NCI-H2029 treated with DMSO at 0.1 percent for 48 hours (cell line): ENCODE results near the gene EPN2.

Experiments used
- DNase-seq: peaks from one replicate; lab custom pipeline; 2025; lab: John Stamatoyannopoulos, UW

The EPN2 gene

GRCh38 chr17:19294443-19294842 is 57.3 kb downstream of the EPN2 start:
- no peak for DNase-seq

- no peak for DNase-seq
These were observed 58.4 kb downstream of the EPN2 start for GRCh38 chr17:19295473-19296135.

DNA sequence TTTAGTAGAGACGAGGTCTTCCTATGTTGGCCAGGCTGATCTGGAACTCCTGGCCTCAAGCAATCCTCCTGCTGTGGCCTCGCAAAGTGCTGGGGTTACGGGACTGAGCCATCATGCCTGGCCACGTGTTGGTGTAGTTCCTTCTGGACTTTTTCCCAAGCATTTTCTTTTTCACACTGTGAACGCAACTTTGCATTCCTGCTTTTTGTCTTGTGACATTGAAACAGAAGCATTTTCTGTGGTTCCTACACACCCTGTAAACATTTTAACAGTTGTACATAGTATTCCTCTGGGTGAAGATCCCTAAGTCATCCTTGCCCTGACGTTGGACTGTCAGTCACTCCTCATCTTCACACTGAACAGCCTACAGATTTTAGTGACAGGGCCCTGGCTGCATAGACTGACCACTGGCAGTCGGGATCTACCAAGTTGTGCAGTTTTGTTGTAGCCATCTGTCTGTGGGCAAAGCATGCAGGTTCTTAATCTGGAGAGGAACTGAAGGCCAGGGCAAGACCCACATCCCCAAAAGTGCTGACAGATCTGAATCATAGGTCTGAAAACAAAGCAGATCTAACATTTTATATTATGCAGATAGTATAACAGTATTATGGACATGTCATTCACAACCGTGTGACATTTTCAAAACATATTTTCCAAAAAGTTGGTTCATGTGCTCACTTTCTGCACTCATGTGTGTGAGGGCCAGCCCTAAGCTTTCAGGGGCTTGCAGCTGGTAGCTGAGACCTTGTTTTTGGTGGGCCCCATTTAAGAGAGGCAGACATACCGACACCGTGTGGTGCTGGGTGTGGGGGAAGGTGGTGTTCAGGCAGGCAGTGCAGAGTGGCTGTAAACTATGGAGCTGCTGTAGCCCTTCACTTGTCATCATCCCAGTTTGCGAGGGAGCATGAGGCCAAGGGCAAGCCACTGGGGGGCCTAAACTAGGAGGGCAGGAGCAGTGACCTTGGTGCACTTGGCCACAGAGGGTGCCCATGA is 59.9 kb downstream of the EPN2 start:
- DNase-seq, result no peak

DNA sequence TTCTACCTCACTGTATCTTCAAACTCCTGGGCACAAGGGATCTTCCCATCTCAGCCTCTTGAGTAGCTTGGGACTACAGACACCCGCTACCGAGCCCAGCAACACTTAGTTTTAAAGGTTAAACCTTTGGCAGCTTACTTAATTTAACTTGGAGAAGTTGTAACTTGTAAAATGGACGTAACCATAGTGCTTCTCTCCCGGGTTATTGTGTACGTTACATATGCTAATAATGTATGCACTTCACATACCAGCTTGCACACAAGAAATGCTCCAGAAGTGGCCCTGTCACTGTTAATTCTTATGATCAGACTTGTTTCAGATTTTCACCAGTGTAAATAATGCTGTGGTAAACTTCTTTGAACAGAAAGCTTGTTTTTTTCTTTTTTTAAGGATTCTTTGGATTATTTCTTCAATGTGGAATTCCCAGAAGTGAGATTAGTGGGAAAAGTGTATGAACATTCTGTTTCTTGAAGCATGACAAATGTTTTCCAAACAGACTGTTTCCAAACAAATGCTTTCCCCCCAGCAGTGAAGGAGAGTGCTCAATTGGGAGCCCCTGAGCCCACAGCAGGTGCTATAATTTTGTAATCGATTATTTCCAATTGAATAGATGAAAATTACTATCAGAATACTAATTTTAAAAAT is 61.5 kb downstream of the EPN2 start:
- no peak for DNase-seq

DNA sequence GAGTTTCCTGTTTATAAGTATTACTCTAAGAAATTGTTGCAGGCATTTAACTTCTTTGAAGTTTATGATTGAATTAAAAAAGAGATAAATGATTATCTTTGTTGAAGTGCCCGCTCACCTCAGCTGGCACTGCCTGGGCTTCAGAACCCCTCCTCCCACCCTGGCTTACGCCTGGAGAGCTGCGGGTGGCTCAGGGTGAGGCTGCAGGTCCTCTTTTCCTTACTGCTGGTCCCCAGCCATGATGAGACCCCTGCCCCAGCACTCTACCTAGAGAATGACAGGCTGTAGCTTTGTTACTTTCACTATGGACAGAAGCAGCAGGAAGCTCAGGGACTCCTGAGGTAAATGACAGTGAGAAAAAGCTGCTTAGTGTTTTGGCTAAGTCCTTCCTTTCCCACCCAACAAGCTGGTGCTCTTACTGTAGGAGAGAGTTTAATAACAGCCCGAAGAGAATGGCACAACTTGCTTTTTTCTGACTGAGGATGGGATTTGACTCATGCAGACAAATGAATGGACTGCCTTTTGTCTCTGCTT is 62.1 kb downstream of the EPN2 start:
- DNase-seq, result no peak

- no peak for DNase-seq
These were observed 62.7 kb downstream of the EPN2 start for GRCh38 chr17:19299866-19300265.

DNA sequence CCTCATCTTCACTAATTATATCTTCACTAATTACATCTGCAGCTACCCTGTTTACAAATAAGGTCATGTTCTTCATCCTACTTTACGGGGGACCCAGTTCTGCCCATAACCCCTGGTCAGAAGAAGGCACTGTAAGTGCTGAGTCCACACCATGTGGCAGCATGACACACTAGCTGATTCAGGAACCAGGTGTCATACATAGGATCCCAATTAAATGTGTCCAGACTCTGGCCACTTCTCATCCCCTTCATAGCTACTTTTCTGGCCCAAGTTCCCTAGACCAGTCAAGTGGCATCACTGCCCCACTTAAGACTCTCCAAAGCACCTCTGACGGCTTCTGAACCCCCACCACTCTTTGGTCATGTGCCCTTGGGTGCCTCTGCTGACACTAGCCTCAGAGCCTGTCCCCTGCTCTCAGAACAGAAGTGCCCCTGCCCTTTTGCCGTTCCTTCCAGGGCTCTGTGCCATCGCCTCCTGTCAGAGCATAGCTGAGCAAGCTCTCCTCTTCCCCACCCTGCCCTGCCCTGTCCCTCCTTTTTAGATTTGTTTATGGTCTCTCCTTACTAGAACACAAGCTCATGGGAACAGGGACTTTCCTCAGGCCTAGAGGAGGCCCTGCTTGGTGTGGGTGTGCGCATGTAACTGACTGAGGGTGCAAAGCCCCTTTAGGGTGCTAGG is 64.2 kb downstream of the EPN2 start:
- no peak for DNase-seq

- no peak for DNase-seq
These were observed 64.8 kb downstream of the EPN2 start for GRCh38 chr17:19301973-19302372.

DNA sequence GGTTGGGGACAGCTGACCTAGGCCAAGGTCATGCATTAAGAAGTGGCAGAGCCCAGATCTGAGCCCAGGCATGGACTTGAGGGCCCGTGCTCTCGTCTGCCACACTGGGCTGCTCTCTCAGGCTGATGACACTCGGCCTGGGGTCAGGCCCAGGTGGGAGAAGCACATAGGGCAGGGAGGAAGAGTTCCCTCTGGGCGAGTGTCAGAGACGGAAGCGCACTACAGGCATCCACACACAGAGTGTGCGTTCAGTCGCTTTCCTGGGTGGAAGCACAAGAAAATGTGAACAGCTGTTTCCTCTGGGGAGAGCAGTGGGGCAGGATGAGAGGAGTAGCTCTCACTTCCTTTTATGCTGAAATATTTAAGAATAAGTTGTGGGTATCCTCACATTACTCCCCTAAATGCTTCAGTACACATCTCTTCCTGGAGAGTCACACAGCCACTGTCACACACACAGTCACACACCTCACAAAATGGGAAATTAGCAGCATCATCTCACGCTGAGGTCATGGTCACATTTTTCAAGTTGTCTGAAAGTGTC is 65.7 kb downstream of the EPN2 start:
- DNase-seq, result no peak

GRCh38 chr17:19303367-19303776 is 66.2 kb downstream of the EPN2 start:
- no peak for DNase-seq

- no peak for DNase-seq
These were observed 67.0 kb downstream of the EPN2 start for GRCh38 chr17:19304209-19304608.

GRCh38 chr17:19304751-19305150 is 67.6 kb downstream of the EPN2 start:
- DNase-seq, result no peak

DNA sequence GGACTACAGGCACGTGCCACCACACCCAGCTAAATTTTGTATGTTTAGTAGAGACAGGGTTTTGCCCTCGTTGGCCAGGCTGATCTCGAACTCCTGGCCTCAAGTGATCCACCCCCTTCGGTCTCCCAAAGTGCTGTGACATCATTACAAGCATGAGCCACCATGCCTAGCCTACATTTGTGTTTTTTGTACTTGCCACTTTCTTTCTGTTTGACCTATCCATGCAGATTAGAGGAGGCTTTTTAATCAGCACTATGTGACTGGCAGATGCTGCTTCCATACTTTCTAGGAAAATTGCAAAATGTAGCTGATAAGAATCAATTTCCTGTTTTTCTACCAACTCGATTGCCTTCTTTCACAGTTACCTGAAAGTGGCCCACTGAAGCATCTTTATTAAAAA is 68.1 kb downstream of the EPN2 start:
- DNase-seq, result no peak

DNA sequence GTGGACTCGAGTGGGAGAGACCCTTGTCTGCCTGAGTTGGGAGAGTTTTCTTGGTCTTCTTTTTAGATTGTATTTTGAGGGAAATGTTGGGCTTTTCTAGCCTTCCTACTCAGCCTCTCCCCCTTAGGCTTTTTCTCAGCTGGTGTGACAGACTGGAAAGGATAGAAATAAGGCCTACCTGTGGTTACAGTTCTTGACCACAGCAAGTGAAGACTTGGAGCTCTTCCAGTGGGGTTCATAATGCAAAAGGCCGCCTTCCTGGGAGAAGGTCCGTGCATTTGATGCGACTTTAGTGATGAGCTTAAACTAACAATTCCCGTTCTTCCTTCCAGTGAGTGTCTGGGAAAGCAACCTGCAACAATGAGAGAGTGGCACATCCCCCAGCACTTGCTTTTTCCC is 68.6 kb downstream of the EPN2 start:
- DNase-seq, result no peak

GRCh38 chr17:19306160-19307111 is 69.3 kb downstream of the EPN2 start:
- DNase-seq, result no peak

GRCh38 chr17:19307521-19307920 is 70.4 kb downstream of the EPN2 start:
- DNase-seq, result no peak

DNA sequence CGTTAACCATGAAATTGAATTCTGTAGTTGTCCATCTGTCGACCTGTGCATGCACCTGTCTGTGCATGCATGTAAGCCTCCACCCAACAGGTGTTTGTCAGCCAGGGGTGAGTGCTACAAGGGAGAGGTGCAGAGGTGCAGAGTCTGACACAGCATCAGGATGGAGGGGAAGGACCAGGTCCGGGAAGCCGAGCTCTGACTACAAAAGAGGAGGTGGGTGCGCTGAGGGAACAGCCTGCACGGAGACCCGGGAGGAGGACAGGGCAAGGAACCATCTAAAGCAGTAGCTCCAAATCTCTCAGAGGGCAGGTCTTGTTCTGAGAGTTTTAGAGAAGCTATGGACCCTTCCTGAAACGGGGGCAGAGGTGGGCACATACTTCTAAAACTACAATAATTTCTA is 71.2 kb downstream of the EPN2 start:
- DNase-seq, result no peak

- no peak for DNase-seq
These were observed 72.5 kb downstream of the EPN2 start for GRCh38 chr17:19309701-19310100.

GRCh38 chr17:19310151-19310550 is 73.0 kb downstream of the EPN2 start:
- DNase-seq, result no peak

DNA sequence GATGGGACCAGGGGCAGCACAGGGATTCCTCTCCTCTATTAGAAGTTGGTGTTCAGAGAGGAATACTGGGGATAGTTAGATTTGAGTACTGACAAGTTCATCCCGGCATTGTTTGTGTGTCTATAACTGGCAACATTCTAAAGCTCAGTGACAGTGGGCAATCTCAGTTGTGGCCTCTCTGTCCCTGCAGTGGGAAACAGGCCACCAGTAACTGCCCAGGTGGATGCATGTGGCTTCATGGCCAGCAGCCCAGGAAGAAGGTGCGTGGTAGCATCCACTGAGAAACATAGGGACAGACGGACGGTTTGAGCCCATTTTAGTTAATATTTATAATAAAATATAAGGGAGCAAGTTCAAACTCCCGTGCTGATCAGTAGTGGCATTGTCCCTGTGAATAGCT is 73.8 kb downstream of the EPN2 start:
- no peak for DNase-seq
